ENCODE measurements around the gene TUG1. TPM values are rescaled to one million over a fixed set of nuclear protein-coding genes. Genes with fewer than 3 reads are reported as not detected.

The TUG1 gene
- total and polyA plus RNA-seq, 2 of the 4 experiments (the other 2 are of a cell fraction), result 60.6 to 68.8 TPM

DNA sequence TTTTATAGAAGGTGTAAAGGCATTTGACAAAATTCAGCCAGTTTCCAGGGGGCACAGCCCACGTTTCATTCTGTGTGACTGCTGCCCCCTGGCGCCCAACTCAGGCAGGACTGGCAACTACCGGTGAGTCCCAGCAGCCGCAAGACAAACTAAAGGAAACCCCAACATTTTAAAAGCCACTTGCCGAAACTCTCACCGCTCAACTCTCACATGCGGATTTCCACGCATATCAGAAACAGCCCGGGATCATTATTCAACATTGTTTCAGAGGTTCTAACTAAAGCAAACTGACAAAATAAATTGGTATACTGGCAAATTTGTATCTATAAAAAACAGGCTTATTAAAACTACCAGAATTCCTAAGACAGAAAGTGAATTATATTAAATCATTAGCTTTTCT lies 48.7 kb upstream of the TUG1 start:
- H3K4me2 ChIP-seq (ENCODE audit: low read depth, low read length), result peak overlapping the region; percentile 87
- H3K9me1 ChIP-seq (ENCODE audit: insufficient read depth, low read length), result no peaks in the 10 kb centered on the region; the same call in 1 of the 2 replicates
- no peaks in the 10 kb centered on the region; the same call in 1 of the 2 replicates for H3K4me1 ChIP-seq (ENCODE audit: control insufficient read depth, insufficient read depth, low read length)
- no peak overlapping the region for H2AFZ ChIP-seq (replicated peaks; ENCODE audit: low read length, poor library complexity)
- no peak overlapping the region for H2BK20ac ChIP-seq (ENCODE audit: low read depth, low read length)
- no peak overlapping the region for H4K5ac ChIP-seq (ENCODE audit: low read depth, low read length)
- in situ Hi-C loops (cut with MboI; ENCODE audit: low sequenced_read_pairs) (loop anchor here (5.0 to 10.0 kb wide), 2 partner anchors 158 to 286 kb away; partner anchors contain the start of gene SLC35E4), dilution Hi-C loops (cut with HindIII; ENCODE audit: low sequenced_read_pairs, unreplicated experiment) (no loop called here), intact Hi-C loops (cut with micrococcal nuclease) (loop anchor here (1.0 kb wide), 2 partner anchors 157 to 286 kb away; no protein-coding TSS in a partner anchor)
- H2BK120ac ChIP-seq (ENCODE audit: low read depth, low read length), result no peak overlapping the region
- no peaks in the 10 kb centered on the region for H4K20me1 ChIP-seq (ENCODE audit: insufficient read depth, low read length)
- H2AK9ac ChIP-seq (replicated peaks; ENCODE audit: low read depth, low read length, poor library complexity), result no peak overlapping the region
- H4K91ac ChIP-seq (ENCODE audit: insufficient read depth, low read depth, low read length), result no peak overlapping the region
- H3K4me3 ChIP-seq (ENCODE audit: insufficient read depth, low read depth, low read length), result no peak overlapping the region
- no peak overlapping the region for H3K56ac ChIP-seq (ENCODE audit: extremely low read depth, insufficient read depth, low read length)
- no peaks in the 10 kb centered on the region; a peak in 1 of 4 replicates for H3K79me1 ChIP-seq (ENCODE audit: low read depth in 1 of 2, low read length in 2 of 2)
- no peak overlapping the region for H3K9ac ChIP-seq (ENCODE audit: low read depth, low read length)
- H3K9me3 ChIP-seq (ENCODE audit: control insufficient read depth, insufficient read depth, low read length), result no peaks in the 10 kb centered on the region
- no peaks in the 10 kb centered on the region for H3K27me3 ChIP-seq (ENCODE audit: control insufficient read depth, insufficient read depth, low read length)
- BruUV-seq (replicated peaks), result no TSS peak
- H4K8ac ChIP-seq (ENCODE audit: low read depth in 2 of 2, low read length in 2 of 2), result no peak overlapping the region
- H3K36me3 ChIP-seq (ENCODE audit: control insufficient read depth, insufficient read depth, low read length), result peaks cover 6% of the 10 kb centered on the region; the same call in 1 of the 2 replicates
- TF ChIP-seq RAD21 (IDR thresholded peaks at IDR 0.05; ENCODE audit: low read length) (peak; percentile 86), RCOR1 (IDR thresholded peaks at IDR 0.05; ENCODE audit: insufficient replicate concordance, low read length) (no peak), SMC3 (IDR thresholded peaks at IDR 0.05; ENCODE audit: low read depth, low read length) (peak; percentile 96), BHLHE40 (IDR thresholded peaks at IDR 0.05; ENCODE audit: low read depth, low read length) (no peak), NFE2L2 (IDR thresholded peaks at IDR 0.05; ENCODE audit: low read depth, low read length) (no peak)
- TF ChIP-seq, protein P1, sequence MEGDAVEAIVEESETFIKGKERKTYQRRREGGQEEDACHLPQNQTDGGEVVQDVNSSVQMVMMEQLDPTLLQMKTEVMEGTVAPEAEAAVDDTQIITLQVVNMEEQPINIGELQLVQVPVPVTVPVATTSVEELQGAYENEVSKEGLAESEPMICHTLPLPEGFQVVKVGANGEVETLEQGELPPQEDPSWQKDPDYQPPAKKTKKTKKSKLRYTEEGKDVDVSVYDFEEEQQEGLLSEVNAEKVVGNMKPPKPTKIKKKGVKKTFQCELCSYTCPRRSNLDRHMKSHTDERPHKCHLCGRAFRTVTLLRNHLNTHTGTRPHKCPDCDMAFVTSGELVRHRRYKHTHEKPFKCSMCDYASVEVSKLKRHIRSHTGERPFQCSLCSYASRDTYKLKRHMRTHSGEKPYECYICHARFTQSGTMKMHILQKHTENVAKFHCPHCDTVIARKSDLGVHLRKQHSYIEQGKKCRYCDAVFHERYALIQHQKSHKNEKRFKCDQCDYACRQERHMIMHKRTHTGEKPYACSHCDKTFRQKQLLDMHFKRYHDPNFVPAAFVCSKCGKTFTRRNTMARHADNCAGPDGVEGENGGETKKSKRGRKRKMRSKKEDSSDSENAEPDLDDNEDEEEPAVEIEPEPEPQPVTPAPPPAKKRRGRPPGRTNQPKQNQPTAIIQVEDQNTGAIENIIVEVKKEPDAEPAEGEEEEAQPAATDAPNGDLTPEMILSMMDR (conservative IDR thresholded peaks at IDR 0.05; ENCODE audit: low read depth, low read length), result peak; percentile 87
- no peak overlapping the region for H2AK5ac ChIP-seq (ENCODE audit: low read depth, low read length)
- CTCF ChIA-PET, result interaction anchor here (0.6 to 1.9 kb wide), 17 partner anchors 8 to 1548 kb away, joined by 3 to 12 read pairs (median 5); no protein-coding TSS in a partner anchor
- no peak overlapping the region for H3K4ac ChIP-seq (ENCODE audit: low read depth, low read length)
- no peak overlapping the region for H2BK5ac ChIP-seq (ENCODE audit: low read depth, low read length, poor library complexity, severe bottlenecking)
- POLR2A ChIA-PET (ENCODE audit: unreplicated experiment), result no interaction called here
- no peak overlapping the region for H3K27ac ChIP-seq (ENCODE audit: insufficient read depth, low read length)
- ATAC-seq (ENCODE audit: low read depth) (peak; percentile 90), DNase-seq (peak; percentile 59)
- WGBS, 2 experiments (ENCODE audit: extremely low coverage in 2 of 2, insufficient read length in 1 of 2), result 0% methylated on average over 1 of the region's 9 CpGs; no CpG with 5 or more reads in 1 of the 2 experiments
- H3K23ac ChIP-seq (ENCODE audit: low read depth, low read length), result no peak overlapping the region
- H2BK15ac ChIP-seq (ENCODE audit: low read depth, low read length), result no peak overlapping the region
- no peak overlapping the region for H3K14ac ChIP-seq (replicated peaks; ENCODE audit: low read depth, low read length)
- H3K18ac ChIP-seq (ENCODE audit: low read depth, low read length), result no peak overlapping the region

Data from IMR-90 (cell line).